Stimulated activated CD4-positive, alpha-beta T cell treated with anti-CD3 and anti-CD28 coated beads, Interleukin-12 subunit alpha, Interleukin-12 subunit beta, amount 100 ng/mL, for 24 hours (primary cell): ENCODE results near the gene SLC6A9.

Experiments used
- DNase-seq, 2 experiments: peaks; one replicate each; pipeline ENCODE4 v3.0.0-alpha.2; 2020; ENCODE audit warnings: low read depth in 2 of 2

The SLC6A9 gene

DNA sequence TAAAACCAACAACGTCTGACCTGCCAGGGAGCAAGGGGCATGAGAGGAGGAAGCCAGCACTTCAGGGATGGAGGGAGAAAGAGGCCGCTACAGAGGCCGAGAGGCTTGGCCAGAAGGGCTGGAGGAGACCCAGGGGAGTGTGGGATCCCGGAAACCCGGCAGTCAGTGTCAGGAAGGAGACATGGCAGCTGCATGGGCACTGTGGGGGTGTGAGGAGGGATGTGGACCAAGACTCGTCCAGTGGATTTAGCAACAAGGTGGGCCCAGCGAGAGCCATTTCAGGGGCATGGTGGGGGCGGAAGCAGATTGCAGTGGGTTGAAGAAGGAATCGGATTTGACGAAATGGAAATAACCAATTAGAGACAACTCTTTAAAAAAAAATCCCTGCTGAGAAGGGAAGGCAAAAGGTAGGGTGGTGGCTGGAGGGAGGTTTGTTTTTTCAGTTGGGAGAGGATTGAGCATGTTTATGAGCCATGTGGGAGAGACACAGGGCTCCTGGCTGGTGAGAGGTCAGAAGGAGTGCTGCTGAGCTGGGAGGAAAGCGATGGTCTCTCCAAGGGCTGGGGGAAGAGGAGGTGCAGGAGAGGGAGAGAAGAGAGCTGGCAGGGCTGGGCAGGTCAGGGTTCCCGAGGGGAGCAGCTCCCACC lies 47.9 kb downstream of the SLC6A9 start:
- no peak for DNase-seq

DNA sequence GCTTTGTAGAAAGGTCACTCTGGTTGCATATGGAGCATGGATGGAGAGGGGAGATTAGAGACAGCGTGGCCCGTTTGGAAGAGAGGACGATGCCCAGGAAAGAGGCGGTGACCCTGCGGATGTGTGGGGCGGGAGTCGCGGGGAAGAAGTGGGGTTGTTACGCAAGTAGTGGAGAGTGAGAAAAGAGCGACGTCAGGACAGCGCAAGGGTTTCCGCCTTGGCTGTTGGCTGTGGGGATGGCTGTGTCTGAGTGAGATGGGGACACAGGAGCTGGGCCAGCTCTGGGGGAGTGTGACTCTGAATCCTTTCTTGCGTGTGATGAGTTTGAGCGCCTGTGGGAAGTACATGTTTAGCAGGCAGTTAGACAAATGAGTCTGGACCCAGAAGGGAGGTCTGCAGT lies 48.5 kb downstream of the SLC6A9 start:
- DNase-seq: no peak

DNA sequence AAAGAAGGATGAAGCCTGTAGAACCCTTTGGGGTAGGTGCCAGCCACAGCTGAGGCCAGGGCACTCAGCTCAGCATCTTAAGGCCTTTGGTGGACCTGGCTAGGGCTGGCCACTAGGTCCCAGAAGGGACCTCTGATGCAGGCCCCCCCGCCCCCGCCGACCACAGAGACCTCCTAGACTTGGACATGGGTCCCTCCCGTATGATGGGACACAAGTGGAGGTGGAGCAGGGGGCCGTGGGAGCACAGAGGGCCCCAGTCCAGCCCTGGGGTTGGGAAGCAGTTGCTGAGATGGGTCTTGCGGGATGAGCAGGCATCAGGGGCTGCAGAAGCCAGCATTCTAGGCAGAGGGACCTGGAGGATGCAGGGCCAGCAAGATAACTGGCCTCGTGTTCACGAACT lies 49.0 kb downstream of the SLC6A9 start:
- no peak for DNase-seq

DNA sequence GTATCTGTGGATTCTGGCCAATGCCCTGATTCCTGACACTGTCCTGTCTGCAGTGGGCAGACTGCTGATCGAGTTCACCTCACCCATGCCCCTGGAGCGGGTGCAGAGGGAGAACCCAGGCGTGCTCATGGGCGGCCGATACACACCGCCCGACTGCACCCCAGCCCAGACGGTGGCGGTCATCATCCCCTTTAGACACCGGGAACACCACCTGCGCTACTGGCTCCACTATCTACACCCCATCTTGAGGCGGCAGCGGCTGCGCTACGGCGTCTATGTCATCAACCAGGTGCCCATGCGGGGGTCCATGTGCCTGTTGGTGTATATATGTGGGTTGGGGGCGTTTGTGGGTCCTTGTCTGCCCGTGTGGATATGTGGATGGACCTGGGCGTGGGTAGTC lies 49.6 kb downstream of the SLC6A9 start:
- DNase-seq: no peak

DNA sequence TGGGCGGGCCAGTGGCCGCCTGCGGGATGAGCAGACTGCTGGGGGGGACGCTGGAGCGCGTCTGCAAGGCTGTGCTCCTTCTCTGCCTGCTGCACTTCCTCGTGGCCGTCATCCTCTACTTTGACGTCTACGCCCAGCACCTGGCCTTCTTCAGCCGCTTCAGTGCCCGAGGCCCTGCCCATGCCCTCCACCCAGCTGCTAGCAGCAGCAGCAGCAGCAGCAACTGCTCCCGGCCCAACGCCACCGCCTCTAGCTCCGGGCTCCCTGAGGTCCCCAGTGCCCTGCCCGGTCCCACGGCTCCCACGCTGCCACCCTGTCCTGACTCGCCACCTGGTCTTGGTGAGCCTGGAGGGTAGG lies 50.1 kb downstream of the SLC6A9 start:
- DNase-seq: no peak

DNA sequence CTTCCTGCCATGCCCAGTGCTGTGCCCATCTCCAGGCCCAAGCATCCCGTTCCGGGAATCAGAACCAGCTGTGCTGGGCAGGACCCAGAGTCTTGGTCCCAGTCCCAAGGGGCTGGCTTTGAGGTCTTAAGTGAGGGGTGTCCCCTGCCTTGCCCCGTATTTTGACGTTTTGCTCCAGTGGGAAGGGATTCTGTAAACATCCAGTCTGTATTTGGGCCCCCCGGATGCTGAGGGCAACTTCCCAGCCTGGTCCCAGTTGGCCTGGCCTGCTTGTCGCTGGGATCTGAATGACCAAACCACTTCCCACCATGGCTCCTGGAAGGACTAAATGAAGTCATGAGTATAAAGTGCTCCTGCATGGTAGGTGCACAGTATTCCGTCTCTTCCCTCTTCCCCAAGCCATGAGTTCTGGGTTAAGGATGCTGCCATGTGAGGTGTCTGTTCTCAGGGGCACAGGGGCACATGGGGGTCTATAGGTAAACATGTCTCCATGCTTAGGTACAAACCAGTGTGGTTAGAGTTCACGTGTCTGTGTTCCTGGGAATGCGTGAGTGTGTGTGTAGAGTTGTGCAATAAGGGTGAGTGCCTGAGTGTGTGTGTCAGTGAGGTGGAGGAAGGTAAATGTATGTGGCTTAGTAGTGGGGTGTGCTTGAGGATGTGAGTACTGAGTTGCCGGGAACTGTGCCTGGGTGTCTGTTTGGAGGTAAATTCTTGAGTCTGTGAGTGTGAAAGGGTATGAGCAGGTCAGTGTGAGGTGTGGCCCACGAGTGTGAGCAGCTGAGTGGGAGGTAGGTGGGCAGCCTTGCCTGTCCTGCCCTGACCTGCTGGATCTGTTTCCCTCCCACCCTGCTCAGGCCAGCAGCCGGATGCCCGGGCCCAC lies 50.8 kb downstream of the SLC6A9 start:
- DNase-seq: no peak

DNA sequence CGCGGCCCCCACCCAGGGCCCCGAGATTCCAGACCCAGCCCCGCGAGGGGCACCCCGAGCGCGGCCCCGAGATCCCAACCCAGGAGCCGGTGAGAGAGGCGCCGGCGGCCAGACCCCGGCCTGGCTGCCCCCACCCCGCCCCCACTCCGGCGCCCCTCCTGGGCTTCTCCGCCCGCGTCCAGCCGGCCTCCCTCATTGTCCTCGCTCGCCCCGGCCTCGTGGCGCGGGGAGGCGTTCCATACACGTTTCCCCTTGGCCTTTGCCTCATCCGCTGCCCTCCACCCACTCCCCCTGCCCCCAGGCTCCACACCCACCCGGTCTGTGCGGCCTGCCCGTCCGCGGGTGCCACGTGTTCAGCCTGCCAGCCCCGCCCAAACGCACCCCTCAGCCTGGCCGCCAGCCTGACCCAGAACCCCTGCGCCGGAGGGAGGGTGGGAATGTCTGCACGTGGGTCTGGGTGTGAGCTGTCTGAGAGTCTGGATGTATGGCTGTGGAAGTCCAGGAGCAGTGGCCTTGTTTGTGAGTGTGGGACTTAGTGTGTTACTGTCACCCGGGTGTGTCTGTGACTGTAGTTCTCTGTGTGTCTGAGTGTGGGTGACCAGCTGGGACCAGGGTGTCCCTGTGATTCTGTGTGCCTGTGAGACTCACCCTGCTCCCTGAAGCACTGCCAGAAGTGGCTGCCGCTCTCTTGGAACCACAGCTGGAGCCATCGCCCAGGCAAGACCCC lies 51.6 kb downstream of the SLC6A9 start:
- no peak for DNase-seq

DNA sequence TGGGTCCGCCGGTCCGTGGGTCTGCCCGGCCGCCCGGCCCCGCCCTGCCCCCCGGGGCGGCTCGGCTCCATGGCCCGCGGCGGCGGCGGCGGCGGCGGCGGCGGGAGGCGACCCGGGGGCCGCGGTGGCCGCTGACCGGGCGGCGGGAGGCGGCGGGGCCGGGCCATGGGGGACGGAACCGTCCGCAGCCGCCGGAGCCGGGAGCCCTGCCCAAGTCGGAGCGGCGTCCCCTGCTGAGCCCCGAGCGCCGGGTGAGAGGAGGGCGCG lies 52.1 kb downstream of the SLC6A9 start:
- DNase-seq: no peak

DNA sequence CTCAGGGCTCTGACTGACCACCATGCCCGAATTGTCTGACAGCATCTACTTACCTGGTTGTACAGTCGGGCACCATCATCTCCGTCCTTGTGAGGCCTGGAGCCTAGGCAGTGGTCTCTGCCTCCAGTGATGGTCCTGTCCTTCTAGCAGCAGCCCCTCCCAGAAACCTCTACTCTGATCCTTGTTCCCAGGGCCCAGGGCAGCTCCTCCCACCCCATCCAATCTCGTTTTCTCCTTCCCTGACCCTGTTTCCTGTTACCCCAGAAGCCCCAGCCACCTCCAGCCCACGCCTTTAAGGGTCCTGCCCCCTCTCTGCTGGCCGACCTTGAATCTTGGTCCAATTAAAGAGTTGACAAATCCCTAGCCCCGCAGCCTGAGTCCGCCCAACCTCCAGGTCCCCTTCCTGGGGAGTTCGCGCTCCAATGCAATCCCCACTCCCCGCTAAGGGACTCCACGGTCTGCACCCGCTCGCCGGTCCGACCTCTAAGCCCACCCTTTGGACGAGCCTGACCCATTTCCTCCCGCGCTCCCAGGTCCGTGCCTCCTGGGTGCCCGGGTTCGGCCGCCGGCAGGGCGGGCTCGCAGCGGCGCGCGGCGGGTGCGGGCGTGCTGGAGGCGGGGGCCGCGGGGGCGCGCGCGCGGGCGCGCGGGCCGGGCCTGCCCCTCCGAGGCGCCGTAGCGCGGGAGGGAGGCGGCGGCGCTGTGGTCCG lies 52.6 kb downstream of the SLC6A9 start, which contains the start of gene B4GALT2:
TSS of gene B4GALT2 (plus strand) at position 660 of the 710 bp plus-strand sequence. CDS start 1,951 bp downstream, outside the sequence.
- DNase-seq: no peak

DNA sequence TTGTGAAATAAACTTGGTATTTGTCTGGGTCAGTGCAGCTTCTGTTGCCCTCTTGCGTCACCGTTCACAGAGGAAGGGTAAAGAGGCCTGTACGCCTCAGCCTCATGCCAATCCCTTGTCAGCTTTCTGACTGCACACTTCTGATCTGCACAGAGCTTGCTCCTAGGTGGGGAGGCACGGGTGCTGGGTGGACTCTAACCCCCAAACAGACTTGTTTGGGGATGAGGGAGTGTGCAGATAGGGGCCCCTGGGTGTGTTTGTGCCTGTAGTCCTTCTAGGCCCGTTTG lies 53.1 kb downstream of the SLC6A9 start:
- DNase-seq: no peak

DNA sequence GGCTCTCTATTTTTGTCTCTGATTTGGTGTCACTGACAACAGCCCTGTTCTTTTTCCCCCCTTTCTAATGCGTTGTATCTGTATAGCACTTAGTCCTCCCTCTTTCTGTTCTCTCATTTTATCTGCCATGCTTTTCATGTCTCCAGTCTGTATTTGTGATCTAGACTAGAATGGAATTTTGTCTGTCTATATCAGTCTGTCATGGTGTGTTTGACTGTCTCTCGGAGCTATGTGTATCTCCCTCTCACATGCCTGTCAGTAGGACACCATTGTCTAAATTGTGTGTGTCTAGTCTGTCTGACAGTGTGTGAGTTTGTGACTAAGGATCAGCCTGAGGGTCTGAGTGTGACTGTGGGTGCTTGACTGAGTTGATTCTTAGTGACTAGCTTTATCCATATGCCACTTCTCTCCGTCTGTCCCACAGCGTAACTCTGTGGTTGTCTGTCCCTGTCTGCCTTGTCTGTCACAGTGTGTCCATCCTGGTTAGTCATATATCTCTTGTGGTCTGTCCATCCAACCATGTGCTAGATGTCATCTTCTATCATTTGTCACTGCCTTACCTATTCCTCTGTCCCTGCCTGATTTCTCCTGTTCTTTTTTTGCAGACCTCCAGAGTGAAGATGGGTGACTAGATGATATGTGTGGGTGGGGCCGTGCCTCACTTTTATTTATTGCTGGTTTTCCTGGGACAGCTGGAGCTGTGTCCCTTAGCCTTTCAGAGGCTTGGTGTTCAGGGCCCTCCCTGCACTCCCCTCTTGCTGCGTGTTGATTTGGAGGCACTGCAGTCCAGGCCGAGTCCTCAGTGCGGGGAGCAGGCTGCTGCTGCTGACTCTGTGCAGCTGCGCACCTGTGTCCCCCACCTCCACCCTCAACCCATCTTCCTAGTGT lies 53.6 kb downstream of the SLC6A9 start:
- no peak for DNase-seq

DNA sequence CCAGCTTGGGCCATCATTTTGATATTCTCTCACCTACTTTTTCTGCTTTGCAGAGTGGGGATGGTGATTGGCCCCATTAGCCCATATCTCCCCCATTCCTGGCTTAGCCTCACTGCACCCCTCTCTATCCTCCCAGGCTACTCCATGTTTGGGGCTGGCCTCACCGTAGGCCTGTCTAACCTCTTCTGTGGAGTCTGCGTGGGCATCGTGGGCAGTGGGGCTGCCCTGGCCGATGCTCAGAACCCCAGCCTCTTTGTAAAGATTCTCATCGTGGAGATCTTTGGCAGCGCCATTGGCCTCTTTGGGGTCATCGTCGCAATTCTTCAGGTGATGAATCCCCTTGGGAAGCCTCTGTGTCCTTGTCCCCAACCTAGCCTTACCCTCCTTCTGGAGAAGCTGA lies 54.4 kb downstream of the SLC6A9 start:
- no peak for DNase-seq

DNA sequence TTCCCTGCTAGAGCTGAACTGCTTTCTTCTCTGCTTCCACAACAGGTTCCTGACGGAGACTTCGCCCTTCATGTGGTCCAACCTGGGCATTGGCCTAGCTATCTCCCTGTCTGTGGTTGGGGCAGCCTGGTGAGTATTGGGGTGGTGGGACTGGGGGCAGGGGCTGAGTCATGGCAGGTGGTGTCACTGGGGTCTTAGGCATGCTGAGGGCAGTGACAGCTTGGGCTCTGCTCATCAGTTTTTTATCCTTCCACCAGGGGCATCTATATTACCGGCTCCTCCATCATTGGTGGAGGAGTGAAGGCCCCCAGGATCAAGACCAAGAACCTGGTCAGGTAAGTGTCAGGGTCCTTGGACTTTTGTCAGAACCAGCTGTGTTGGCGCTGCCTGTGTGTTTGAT lies 55.2 kb downstream of the SLC6A9 start:
- DNase-seq: no peak

DNA sequence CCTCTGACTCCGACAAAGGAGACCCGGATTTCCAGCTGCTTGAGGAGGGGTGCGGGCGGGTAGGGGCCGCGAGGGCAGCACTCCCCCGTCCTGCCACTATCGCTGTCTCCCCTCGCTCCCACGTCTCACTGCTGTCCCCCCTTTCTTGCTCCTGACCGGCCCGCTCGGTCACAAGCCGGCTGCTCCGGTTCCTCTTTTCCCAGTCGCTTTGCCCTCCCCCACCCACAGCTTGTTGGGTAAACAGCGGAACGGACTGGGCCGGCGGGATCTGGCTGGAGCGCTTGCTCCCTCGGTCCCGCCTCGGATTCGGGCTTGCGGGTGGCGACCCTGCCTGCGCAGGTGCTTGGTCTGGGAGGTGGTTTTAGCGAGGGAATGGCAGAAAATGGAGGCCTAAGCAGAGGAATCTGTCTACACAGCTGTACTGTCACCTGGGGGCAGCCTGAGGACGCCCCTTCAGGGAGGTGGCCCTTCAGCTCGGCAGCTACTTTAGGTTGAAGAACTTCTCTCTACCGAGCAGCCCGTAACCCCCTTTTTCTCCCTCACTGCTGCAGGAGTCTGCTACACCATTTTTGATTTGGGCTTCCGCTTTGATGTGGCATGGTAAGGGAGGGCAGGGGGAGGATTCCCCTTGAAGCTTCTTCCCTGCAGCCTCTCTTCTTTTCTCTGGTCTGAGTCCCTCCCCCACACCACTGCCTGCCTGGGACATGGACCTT lies 55.9 kb downstream of the SLC6A9 start:
- DNase-seq: no peak

DNA sequence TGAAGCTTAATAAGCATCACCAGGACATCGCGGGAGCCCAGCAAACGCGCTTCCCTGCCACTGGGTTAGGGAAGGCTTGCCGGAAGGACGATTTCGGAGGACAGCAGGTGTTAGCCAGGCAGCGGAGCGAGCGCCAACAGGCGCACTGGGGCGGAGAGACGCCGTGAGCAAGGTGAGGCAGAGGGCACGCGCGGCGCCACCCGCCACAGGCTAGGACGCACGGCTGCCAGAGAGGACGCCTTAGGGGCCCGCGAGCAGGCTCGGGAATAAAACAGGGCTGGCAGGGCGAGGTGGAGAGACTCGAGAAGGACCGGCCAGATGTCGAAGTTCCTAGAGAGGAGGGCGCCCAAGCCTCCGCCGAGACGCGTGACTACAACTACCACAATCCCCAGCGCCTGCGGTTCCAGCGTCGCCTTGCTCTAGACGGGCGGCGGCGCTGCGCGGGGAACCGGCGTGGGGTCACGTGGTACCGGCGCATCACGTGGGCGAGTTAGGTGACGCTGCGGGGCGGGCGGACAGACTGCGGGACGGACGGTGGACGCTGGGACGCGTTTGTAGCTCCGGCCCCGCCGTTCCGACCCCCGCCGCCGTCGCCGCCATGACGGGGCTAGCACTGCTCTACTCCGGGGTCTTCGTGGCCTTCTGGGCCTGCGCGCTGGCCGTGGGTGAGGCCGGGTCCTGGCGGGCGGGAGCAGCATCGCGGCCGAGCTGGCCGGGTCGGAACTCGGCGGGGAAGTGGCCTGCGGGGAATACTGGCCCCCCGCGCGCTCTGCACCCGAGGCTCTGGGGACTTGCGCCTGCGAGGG lies 56.6 kb downstream of the SLC6A9 start, which contains the start of gene ATP6V0B:
TSS of gene ATP6V0B (plus strand) at position 518 of the 806 bp plus-strand sequence. CDS start at position 599, 81 bp downstream.
- peak; percentile 91 to 97 for DNase-seq

DNA sequence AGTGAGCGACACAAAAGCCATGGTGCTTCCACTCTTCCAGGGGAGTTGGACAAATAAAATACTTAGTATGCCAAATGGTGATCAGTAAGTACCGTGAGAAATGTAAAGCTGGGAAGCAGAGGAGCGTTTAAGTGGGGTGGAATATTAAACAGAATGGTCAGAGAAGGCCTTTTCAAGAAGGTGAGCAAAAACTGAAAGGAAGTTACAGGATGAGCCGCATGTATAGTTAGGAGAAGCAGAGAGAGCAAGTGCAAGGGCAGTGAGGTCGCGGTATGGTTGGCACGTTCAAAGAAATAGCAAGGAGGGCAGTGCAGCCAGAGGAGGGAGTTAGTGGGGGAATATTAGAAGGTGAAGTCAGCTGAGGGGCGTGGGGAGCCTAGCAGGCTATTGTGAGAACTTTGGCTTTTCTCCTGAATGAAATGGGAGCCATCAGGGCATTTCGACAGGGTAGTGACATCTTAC lies 57.2 kb downstream of the SLC6A9 start:
- no peak for DNase-seq

DNA sequence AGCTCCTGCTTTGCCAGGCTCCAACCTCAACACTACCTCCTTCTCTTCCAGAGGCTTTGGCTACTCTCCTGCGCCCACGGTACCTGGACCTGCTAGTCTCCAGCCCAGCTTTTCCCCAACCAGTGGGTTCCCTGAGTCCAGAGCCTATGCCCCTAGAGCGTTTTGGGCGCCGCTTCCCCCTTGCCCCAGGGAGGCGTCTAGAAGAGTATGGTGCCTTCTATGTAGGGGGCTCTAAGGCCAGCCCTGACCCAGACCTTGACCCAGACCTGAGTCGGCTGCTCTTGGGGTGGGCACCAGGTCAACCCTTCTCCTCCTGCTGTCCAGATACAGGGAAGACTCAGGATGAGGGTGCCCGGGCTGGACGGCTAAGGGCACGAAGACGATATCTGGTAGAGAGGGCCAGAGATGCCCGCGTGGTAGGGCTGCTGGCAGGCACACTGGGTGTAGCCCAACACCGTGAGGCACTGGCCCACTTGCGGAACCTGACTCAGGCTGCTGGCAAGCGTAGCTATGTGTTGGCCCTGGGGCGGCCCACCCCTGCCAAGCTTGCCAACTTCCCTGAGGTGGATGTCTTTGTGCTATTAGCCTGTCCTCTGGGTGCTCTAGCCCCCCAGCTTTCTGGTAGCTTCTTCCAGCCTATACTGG lies 59.8 kb downstream of the SLC6A9 start:
- DNase-seq: no peak

DNA sequence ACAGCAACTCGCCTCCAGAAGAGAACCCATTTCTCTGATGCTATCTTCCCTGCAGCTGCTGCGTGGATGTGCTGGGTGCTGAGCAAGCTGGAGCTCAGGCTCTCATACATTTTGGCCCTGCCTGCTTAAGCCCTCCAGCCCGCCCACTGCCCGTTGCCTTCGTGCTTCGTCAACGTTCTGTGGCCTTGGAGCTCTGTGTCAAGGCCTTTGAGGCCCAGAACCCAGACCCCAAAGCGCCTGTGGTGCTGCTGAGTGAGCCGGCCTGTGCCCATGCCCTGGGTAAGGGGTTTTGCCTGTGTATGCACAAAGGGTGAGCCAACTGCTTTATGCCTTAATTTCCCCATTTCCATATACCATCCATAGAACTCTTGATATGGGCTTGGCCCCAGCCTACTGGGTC lies 60.4 kb downstream of the SLC6A9 start:
- no peak for DNase-seq

DNA sequence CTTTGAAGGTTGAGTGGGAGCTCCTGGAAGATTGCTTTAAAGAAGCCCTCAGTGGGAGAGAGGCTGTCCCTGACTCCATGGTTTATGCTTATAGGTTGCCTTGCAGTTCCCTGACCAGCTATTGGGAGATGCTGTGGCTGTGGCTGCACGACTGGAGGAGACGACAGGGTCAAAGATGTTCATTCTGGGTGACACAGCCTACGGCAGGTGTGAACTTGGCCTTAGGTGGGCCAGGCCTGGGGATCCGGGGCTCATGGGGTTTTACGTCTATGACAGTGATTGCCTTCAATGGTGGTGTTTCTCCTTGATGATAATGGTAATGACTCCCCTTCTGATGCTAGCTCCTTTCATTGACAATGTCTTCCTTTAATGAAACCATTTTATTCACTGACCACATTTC lies 60.8 kb downstream of the SLC6A9 start:
- no peak for DNase-seq
